Activated CD4-positive, alpha-beta memory T cell treated with anti-CD3 and anti-CD28 coated beads, Interleukin-2, amount 10 ng/mL, durations not matched to agents 7 days and 5 days (primary cell): ENCODE data around the gene ST6GALNAC2. TPM values are rescaled to one million over a fixed set of nuclear protein-coding genes. Genes with fewer than 3 reads are reported as not detected.

Experiments
- CTCF ChIA-PET: fragments of 350-600 bp; sonication (Branson Sonifier 250); formaldehyde crosslinking; loops from one replicate; lab custom pipeline; 2021; ENCODE audit warnings: antibody characterized with exemption, inconsistent platforms; lab: Charles Lee
- POLR2A ChIA-PET: fragments of 350-600 bp; sonication (Branson Sonifier 250); formaldehyde crosslinking; loops from one replicate; lab custom pipeline; 2021; ENCODE audit warnings: antibody characterized with exemption; lab: Charles Lee
- DNase-seq: peaks from one replicate; pipeline ENCODE4 v3.0.0-alpha.2; 2020
- H3K27ac Mint-ChIP-seq: one replicate; pipeline ENCODE4 v1.8.0; 2021; ENCODE audit warnings: mild to moderate bottlenecking, mixed read lengths
- H3K27me3 Mint-ChIP-seq: one replicate; pipeline ENCODE4 v1.8.0; 2021; ENCODE audit warnings: mixed read lengths
- H3K36me3 Mint-ChIP-seq: one replicate; pipeline ENCODE4 v1.8.0; 2021; ENCODE audit warnings: low read depth, mixed read lengths
- H3K4me1 Mint-ChIP-seq: one replicate; pipeline ENCODE4 v1.8.0; 2021; ENCODE audit warnings: mixed read lengths
- H3K4me3 Mint-ChIP-seq: one replicate; pipeline ENCODE4 v1.8.0; 2021; ENCODE audit warnings: mild to moderate bottlenecking, mixed read lengths
- H3K9me3 Mint-ChIP-seq: one replicate; pipeline ENCODE4 v1.8.0; 2021; ENCODE audit warnings: mixed read lengths
- total RNA-seq, 2 experiments: library from RNA; stranded (reverse); gene quantifications; one replicate each; pipeline ENCODE4 v1.2.3, GENCODE V29; 2021

Gene ST6GALNAC2
- total RNA-seq, 2 experiments from 2014 or later = 0.25 to 0.65 TPM

- H3K27me3 Mint-ChIP-seq = peaks cover 33% of the 10 kb centered on the region
- H3K36me3 Mint-ChIP-seq = no peaks in the 10 kb centered on the region
- DNase-seq = no peak
- peaks cover 3% of the 10 kb centered on the region for H3K4me1 Mint-ChIP-seq
- H3K9me3 Mint-ChIP-seq = no peaks in the 10 kb centered on the region
- ChIA-PET CTCF (interaction anchor here (0.9 to 1.3 kb wide), 2 partner anchors 15 to 59 kb away, joined by 3 to 5 read pairs; no protein-coding TSS in a partner anchor), POLR2A (interaction anchor here (1.6 kb wide), 1 partner anchor 15 kb away, joined by 8 read pairs; no protein-coding TSS in a partner anchor)
- H3K27ac Mint-ChIP-seq = no peak overlapping the region
- H3K4me3 Mint-ChIP-seq = no peak overlapping the region
Measured at GRCh38 chr17:76542984-76543383, 42.7 kb downstream of the ST6GALNAC2 start.

- peaks cover 3% of the 10 kb centered on the region for H3K4me1 Mint-ChIP-seq
- ChIA-PET CTCF (no interaction called here), POLR2A (no interaction called here)
- no peaks in the 10 kb centered on the region for H3K9me3 Mint-ChIP-seq
- no peak overlapping the region for H3K4me3 Mint-ChIP-seq
- no peak overlapping the region for H3K27ac Mint-ChIP-seq
- H3K27me3 Mint-ChIP-seq = peaks cover 33% of the 10 kb centered on the region
- DNase-seq = no peak
- H3K36me3 Mint-ChIP-seq = no peaks in the 10 kb centered on the region
Measured at GRCh38 chr17:76542566-76542971, 43.1 kb downstream of the ST6GALNAC2 start.

- no peaks in the 10 kb centered on the region for H3K36me3 Mint-ChIP-seq
- ChIA-PET CTCF (no interaction called here), POLR2A (no interaction called here)
- H3K4me3 Mint-ChIP-seq = no peak overlapping the region
- no peaks in the 10 kb centered on the region for H3K9me3 Mint-ChIP-seq
- peaks cover 36% of the 10 kb centered on the region for H3K27me3 Mint-ChIP-seq
- DNase-seq = no peak
- peaks cover 3% of the 10 kb centered on the region for H3K4me1 Mint-ChIP-seq
- no peak overlapping the region for H3K27ac Mint-ChIP-seq
Measured at GRCh38 chr17:76541739-76542454, 43.8 kb downstream of the ST6GALNAC2 start.

GRCh38 chr17:76540381-76541300 is 45.0 kb downstream of the ST6GALNAC2 start:
- no peaks in the 10 kb centered on the region for H3K9me3 Mint-ChIP-seq
- H3K4me1 Mint-ChIP-seq = peaks cover 3% of the 10 kb centered on the region
- DNase-seq = no peak
- H3K36me3 Mint-ChIP-seq = no peaks in the 10 kb centered on the region
- peaks cover 48% of the 10 kb centered on the region for H3K27me3 Mint-ChIP-seq
- no peak overlapping the region for H3K27ac Mint-ChIP-seq
- H3K4me3 Mint-ChIP-seq = no peak overlapping the region
- ChIA-PET CTCF (interaction anchor here (0.8 to 3.2 kb wide), 4 partner anchors 16 to 83 kb away, joined by 3 to 13 read pairs (median 6); no protein-coding TSS in a partner anchor), POLR2A (interaction anchor here (1.3 kb wide), 1 partner anchor 9 kb away, joined by 3 read pairs; no protein-coding TSS in a partner anchor)

- no peak for DNase-seq
- H3K36me3 Mint-ChIP-seq = no peaks in the 10 kb centered on the region
- ChIA-PET POLR2A (interaction anchor here (0.6 to 1.3 kb wide), 2 partner anchors 10 to 551 kb away, joined by 3 to 4 read pairs; no protein-coding TSS in a partner anchor), CTCF (interaction anchor here (2.5 to 3.2 kb wide), 2 partner anchors 17 kb away, joined by 6 to 13 read pairs; no protein-coding TSS in a partner anchor)
- no peak within 1 kb of the TSS for H3K27ac Mint-ChIP-seq
- H3K4me1 Mint-ChIP-seq = peaks cover 3% of the 10 kb centered on the region
- no peaks in the 10 kb centered on the region for H3K9me3 Mint-ChIP-seq
- H3K27me3 Mint-ChIP-seq = peaks cover 55% of the 10 kb centered on the region
- no peak within 1 kb of the TSS for H3K4me3 Mint-ChIP-seq
Measured at GRCh38 chr17:76539631-76540271, 45.9 kb downstream of the ST6GALNAC2 start, which contains the start of gene PRCD. TSS of gene PRCD (plus strand) at chr17:76540044. CDS start at chr17:76540142, 98 bp downstream.

GRCh38 chr17:76538941-76539570 is 46.6 kb downstream of the ST6GALNAC2 start:
- Mint-ChIP-seq H3K4me3 (no peak overlapping the region), H3K27me3 (peaks cover 54% of the 10 kb centered on the region), H3K36me3 (no peaks in the 10 kb centered on the region), H3K27ac (no peak overlapping the region), H3K9me3 (no peaks in the 10 kb centered on the region), H3K4me1 (peaks cover 3% of the 10 kb centered on the region)
- POLR2A ChIA-PET = interaction anchor here (0.6 to 1.3 kb wide), 2 partner anchors 10 to 550 kb away, joined by 3 to 4 read pairs; no protein-coding TSS in a partner anchor
- CTCF ChIA-PET = interaction anchor here (2.5 to 3.2 kb wide), 2 partner anchors 16 to 18 kb away, joined by 6 to 13 read pairs; no protein-coding TSS in a partner anchor
- no peak for DNase-seq

GRCh38 chr17:76538281-76538931 is 47.3 kb downstream of the ST6GALNAC2 start:
- Mint-ChIP-seq H3K9me3 (no peaks in the 10 kb centered on the region), H3K27ac (no peak overlapping the region), H3K27me3 (peaks cover 49% of the 10 kb centered on the region), H3K36me3 (no peaks in the 10 kb centered on the region), H3K4me1 (peaks cover 3% of the 10 kb centered on the region), H3K4me3 (no peak overlapping the region)
- CTCF ChIA-PET = interaction anchor here (2.5 to 3.2 kb wide), 2 partner anchors 15 to 19 kb away, joined by 6 to 13 read pairs; no protein-coding TSS in a partner anchor
- DNase-seq = no peak
- POLR2A ChIA-PET = no interaction called here

- Mint-ChIP-seq H3K4me1 (peaks cover 3% of the 10 kb centered on the region), H3K27ac (no peak within 1 kb of the TSS), H3K27me3 (peaks cover 49% of the 10 kb centered on the region), H3K4me3 (no peak within 1 kb of the TSS), H3K36me3 (no peaks in the 10 kb centered on the region), H3K9me3 (no peaks in the 10 kb centered on the region)
- no peak for DNase-seq
- POLR2A ChIA-PET = no interaction called here
- CTCF ChIA-PET = no interaction called here
Measured at GRCh38 chr17:76537578-76538280, 47.9 kb downstream of the ST6GALNAC2 start, which contains the start of gene CYGB. TSS of gene CYGB (minus strand) at chr17:76537709. CDS start at chr17:76537542, 167 bp downstream.

GRCh38 chr17:76537288-76537577 is 48.4 kb downstream of the ST6GALNAC2 start:
- Mint-ChIP-seq H3K4me1 (peaks cover 3% of the 10 kb centered on the region), H3K4me3 (no peak overlapping the region), H3K36me3 (no peaks in the 10 kb centered on the region), H3K9me3 (no peaks in the 10 kb centered on the region), H3K27me3 (peaks cover 46% of the 10 kb centered on the region), H3K27ac (no peak overlapping the region)
- DNase-seq = no peak
- ChIA-PET CTCF (no interaction called here), POLR2A (interaction anchor here (0.9 kb wide), 1 partner anchor 12 kb away, joined by 3 read pairs; no protein-coding TSS in a partner anchor)

- Mint-ChIP-seq H3K4me3 (no peak overlapping the region), H3K27me3 (peaks cover 41% of the 10 kb centered on the region), H3K4me1 (peaks cover 3% of the 10 kb centered on the region), H3K27ac (no peak overlapping the region), H3K36me3 (no peaks in the 10 kb centered on the region), H3K9me3 (no peaks in the 10 kb centered on the region)
- ChIA-PET POLR2A (interaction anchor here (0.6 to 1.1 kb wide), 3 partner anchors 10 to 48 kb away, joined by 3 to 4 read pairs (median 3); no protein-coding TSS in a partner anchor), CTCF (interaction anchor here (0.8 to 1.8 kb wide), 2 partner anchors 10 to 13 kb away, joined by 3 to 8 read pairs; no protein-coding TSS in a partner anchor)
- no peak for DNase-seq
Measured at GRCh38 chr17:76536511-76537287, 49.0 kb downstream of the ST6GALNAC2 start.
